NCI-H146 (cell line): ENCODE measurements around the gene TUBA1A.
"Not testable (repeated sequence)": the region's sequence is repeated elsewhere in the genome, so short reads cannot be mapped to it uniquely, and the experiment has no call there.

Source experiments
- DNase-seq: peaks from one replicate; lab custom pipeline; 2025; lab: John Stamatoyannopoulos, UW

Gene TUBA1A

DNA sequence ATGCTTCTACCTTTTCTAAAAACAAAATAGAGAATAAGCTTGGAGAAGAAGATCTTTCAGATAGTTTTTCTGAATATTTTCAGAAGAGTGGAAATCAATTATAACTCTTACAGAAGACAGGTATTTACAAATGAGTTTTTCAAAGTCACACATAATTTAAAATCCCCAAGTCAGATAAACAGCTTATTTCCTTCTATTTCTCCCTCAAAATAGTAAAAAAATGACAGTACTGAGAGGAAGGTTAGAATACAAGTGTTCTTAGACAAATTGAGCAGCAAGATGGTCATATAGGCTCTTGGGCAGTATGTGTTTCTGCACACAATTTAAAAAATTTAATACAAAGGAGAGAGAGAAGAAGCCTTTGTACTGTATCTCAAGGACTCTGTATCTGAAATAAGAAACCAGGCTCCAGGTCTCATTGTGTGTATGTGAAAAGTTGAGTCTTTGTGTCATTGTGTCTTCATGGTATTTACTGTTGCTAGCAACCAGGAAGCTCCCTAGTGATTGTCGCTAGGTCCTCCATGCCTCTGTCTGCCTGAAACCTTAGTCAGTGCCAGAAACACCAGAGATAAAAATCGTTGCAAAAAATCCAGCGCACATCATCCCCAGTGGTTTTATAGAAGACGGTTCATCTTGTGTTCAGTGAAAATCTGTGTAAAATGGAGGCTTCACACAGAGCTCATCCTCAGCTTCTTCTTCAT is 12.9 kb upstream of the TUBA1A start:
- DNase-seq: peak; percentile 91

GRCh38 chr12:49200919-49201594 is 12.2 kb upstream of the TUBA1A start:
- DNase-seq: peak; percentile 87

GRCh38 chr12:49198431-49199155 is 9.7 kb upstream of the TUBA1A start:
- DNase-seq: peak; percentile 67

DNA sequence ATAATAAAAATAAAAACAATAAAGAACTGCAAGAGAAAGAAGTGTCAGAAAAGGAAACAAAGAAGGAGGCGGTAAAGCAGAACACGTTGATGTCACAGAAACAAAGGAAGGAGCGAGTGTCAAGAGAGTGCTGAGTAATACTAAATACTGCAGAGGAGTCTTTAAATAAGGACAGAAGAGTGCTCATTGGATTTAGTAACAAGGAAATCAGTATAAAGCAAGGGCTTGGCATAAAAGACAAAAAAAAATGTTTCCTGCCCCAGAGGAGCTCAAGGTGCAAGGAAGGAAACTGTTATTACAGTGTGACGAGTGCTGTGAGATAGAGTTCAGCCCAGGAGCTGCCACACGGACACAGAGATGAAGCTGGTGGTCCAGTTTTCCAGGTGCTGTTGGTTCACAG is 8.4 kb upstream of the TUBA1A start:
- DNase-seq: no peak

DNA sequence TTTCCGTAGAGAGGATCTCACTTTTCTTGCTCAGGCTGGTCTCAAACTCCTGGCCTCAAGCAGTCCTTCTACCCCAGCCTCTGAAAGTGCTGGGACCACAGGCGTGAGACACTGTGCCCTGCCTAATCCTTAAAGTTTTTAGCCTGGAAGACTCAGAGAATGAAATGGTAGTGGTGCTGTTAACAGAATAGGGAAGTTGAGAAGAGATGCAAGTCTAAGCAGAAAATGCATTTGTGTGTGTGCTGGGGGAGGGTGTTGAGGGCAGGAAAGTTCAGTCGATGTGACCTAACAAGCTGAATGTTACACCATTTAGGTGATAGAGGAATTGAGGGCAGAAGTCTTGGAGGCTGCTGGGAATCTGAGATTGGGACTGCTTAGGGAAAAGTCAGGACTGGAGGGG is 6.9 kb upstream of the TUBA1A start:
- DNase-seq: no peak

DNA sequence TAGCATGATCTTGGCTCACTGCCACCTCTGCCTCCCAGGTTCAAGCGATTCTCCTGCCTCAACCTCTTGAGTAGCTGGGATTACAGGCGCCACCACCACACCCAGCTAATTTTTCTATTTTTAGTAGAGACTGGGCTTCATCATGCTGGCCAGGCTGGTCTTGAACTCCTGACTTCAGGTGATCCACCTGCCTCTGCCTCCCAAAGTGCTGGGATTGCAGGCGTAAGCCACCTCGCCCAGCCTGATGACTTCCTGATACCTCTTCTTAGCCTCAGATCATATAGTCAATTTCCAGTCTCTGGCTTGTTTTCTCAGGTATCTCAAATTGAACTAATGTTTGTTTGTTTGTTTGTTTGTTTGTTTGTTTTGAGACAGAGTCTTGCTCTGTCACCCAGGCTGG is 4.9 kb upstream of the TUBA1A start:
- DNase-seq: not testable (repeated sequence)

GRCh38 chr12:49191498-49191897 is 2.6 kb upstream of the TUBA1A start:
- not testable (repeated sequence) for DNase-seq

GRCh38 chr12:49190974-49191373 is 2.1 kb upstream of the TUBA1A start:
- DNase-seq: no peak

GRCh38 chr12:49189731-49190716 is 1.1 kb upstream of the TUBA1A start:
- peak; percentile 67 for DNase-seq

GRCh38 chr12:49188201-49188915 is 522 bp downstream of the TUBA1A start:
- peak; percentile 83 for DNase-seq

DNA sequence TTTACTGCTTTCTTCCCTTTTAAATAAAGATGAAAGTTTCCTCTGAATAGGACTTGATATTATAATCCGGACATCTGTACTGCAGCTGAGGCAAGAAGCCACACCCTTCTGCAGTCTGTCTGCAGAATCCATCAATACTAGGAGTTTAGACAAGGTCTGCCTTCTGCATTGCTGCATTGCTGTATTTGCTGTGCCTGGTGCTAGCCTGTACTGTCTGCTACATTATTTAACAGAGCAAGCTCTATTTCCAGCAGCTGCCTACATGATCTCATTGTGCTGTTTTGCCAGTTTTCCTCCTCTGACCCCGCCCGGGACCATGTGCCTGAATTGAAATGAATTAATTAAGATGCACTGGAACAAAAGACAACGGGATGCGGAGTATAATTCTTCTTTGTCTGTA is 1.7 kb downstream of the TUBA1A start:
- peak; percentile 87 for DNase-seq

- DNase-seq: not testable (repeated sequence)
Measured at GRCh38 chr12:49186307-49186706, 2.6 kb downstream of the TUBA1A start.

DNA sequence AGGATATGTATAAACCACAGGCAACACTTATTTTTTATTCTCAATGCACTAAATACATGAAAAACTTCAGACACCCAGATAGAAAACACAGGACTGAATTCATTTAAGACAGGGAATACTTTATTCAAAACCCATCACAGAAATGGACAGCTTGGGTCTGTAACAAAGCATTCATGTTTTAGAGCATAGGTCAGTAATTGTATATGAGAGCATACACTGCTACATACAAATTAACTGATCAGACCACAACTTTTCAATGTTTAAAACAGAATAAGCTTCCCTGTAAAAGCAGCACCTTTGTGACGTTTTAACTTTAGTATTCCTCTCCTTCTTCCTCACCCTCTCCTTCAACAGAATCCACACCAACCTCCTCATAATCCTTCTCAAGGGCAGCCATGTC is 4.2 kb downstream of the TUBA1A start:
- not testable (repeated sequence) for DNase-seq

GRCh38 chr12:49183214-49183950 is 5.5 kb downstream of the TUBA1A start:
- DNase-seq: not testable (repeated sequence)

DNA sequence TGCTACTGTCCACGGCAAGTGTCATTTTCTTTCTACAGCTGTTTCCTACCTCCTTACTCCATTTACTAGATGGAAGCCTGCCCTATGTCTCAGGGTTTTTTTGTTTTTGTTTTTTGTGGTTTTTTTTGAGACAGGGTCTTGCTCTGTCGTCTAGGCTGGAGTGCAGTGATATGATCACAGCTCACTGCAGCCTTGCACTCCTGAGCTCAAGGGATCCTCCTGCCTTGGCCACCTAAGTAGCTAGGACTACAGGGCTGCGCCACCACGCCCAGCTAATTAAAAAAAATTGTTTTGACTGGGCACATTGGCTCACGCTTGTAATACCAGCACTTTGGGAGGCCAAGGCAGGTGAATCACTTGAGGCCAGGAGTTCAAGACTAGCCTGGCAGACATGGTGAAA is 14.7 kb downstream of the TUBA1A start:
- no peak for DNase-seq

- no peak for DNase-seq
Measured at GRCh38 chr12:49170924-49171323, 18.0 kb downstream of the TUBA1A start.

GRCh38 chr12:49165114-49165513 is 23.8 kb downstream of the TUBA1A start:
- no peak for DNase-seq

DNA sequence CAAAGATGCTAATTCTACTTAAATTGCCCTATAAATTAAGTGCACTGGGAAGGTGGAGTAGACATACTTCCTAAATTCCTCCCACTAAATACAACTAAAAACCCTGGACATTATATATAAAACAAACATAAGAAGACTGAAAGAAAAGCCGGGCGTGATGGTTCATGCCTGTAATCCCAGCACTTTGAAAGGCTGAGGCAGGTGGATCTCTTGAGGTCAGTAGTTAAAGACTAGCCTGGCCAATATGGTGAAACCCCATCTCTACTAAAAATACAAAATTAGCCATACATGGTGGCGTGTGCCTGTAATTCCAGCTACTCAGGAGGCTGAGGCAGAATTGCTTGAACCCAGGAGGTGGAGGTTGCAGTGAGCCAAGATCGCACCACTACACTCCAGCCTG is 27.0 kb downstream of the TUBA1A start:
- not testable (repeated sequence) for DNase-seq

GRCh38 chr12:49161092-49161795 is 27.6 kb downstream of the TUBA1A start:
- no peak for DNase-seq

DNA sequence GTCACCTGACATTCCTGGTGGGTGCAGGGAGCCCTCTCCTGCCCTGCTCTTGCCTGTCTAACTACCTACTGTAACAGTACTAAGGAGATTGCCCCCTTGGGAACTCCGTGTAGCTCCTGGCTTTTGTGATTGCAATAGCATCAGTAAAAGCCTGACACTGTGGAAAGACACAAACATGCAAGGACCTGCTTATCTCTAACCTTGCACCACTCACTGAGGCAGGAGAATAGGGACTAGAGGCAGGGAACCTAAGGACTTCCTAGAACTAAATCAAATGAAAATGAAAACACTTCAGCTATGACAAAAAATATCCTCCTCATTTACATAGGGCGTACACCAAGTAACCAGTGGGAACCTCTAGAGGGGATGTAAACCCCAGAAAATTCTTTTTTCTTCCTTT is 28.5 kb downstream of the TUBA1A start:
- DNase-seq: no peak
